DMS53 (cell line): ENCODE results near the gene THYN1.

Experiments
- DNase-seq: peaks from one replicate; lab custom pipeline; 2025; lab: John Stamatoyannopoulos, UW

THYN1 gene

DNA sequence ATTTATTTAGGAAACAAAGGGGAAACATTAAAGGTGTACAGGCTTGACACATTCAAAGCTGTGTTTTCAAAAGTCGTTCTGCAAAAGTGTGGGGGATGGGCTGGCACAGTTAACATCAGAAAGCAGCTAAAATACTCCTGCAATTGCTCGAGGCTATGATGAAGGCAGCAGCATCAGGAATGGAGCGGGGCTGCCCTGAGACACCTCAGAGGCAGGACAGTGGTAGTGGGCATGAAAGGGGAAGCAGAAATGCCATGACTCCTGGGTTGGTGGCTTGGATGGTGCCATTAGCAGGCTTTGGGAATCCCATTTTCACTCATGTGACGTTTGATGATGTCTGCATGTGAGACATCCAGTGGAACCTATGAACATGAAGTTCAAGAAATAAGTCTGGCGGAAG, 30.0 kb downstream of the THYN1 start:
- peak; percentile 39 for DNase-seq

DNA sequence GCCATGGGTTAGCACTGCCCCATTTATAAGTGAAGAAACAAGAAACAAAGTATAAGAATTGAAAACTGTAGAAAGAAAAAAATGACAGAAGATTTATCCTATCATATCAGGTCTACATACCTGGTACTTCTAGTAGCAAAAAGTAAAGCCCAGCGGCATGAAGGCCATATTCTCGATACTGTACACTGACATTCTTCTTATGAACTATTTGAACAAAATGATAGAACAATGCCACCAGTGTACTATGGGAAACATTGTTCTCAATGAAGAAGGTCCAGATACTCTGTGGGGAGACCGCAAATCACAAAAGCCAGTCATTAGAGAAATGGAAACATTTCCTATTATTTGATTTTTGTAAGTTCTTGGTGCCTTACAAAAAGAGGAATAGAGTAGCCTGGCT, 36.3 kb downstream of the THYN1 start:
- DNase-seq = no peak

GRCh38 chr11:134215836-134216235, 37.3 kb downstream of the THYN1 start:
- DNase-seq = no peak

- peak; percentile 68 for DNase-seq
These were observed 45.5 kb downstream of the THYN1 start for GRCh38 chr11:134207538-134208239.

DNA sequence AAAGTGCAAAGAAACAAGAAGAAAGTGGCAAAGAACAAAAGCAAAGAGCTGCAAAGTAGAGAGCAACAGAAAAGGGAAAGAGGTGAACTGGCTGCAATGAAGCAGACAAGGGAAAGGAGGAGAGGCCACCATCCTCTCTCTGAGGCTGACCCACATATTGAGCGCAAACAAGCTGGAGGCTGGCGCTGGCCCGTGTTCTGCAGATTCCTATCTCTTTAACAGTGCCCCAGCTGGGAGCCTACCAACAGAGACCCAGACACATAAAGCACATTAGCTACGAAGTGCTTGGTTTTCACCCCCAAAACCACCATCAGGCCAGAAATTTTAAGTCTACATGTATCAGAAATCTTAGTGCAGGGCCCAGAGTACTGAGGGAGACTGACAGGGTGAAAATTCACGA, 47.0 kb downstream of the THYN1 start:
- DNase-seq = no peak

DNA sequence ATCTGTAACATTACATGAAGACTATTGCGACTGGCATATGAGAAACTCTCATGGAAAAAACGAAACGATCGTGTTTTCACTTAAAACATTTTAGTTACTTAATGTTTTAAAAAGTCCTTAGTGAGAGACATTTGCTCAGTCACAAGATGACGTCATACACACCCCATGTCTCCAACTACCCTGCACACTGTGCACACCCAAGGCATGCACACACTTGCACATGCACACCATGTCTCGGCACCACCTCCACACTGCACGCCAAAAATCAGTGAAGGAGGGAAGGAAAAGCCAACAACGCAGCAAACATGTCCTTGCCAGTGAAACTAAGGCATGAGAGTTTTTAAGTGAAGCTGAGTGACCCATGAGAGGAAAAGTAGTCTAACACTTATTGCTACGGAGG, 47.4 kb downstream of the THYN1 start:
- DNase-seq = no peak

GRCh38 chr11:134202661-134203060, 50.5 kb downstream of the THYN1 start:
- no peak for DNase-seq

- no peak for DNase-seq
These were observed 52.5 kb downstream of the THYN1 start for GRCh38 chr11:134200688-134201087.

- DNase-seq = no peak
These were observed 53.6 kb downstream of the THYN1 start for GRCh38 chr11:134199531-134199930.
